ENCODE results near the gene CLNS1A.

DNA sequence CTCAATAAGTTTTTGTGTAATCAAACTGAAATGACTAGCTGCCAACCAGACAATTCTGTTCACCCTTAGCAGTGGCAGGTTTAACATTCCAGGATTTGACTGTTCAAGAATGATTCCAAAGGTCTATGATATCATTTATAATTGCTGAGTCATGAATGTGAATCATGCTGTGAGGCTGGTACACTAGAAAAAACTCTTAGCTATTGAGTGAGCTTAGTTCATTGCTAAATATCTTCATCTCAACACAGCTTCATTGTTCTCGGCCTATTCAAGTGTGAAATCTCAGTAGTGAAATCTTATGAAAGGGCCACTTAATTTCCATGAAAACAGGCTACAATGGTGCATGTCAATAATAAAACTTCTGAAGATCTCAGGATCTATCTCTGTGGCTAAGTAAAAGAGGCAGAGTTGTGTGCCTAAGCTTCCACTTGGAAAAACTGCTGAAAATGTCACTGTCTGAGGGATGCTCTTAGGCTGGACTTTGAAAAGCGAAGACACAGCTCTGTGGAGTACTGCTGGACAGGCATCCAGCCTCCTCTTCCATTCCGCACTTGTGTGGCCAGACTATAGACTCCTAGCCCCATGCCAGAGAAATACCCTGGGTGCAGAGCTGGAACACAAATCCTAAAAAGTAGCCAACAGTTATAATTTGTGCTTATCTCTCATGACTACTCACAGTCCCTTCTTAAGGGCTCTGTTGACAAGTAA lies 35.1 kb downstream of the CLNS1A start:
- TF ChIP-seq, protein P1, sequence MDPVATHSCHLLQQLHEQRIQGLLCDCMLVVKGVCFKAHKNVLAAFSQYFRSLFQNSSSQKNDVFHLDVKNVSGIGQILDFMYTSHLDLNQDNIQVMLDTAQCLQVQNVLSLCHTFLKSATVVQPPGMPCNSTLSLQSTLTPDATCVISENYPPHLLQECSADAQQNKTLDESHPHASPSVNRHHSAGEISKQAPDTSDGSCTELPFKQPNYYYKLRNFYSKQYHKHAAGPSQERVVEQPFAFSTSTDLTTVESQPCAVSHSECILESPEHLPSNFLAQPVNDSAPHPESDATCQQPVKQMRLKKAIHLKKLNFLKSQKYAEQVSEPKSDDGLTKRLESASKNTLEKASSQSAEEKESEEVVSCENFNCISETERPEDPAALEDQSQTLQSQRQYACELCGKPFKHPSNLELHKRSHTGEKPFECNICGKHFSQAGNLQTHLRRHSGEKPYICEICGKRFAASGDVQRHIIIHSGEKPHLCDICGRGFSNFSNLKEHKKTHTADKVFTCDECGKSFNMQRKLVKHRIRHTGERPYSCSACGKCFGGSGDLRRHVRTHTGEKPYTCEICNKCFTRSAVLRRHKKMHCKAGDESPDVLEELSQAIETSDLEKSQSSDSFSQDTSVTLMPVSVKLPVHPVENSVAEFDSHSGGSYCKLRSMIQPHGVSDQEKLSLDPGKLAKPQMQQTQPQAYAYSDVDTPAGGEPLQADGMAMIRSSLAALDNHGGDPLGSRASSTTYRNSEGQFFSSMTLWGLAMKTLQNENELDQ (CRISPR knock-in tag; IDR thresholded peaks at IDR 0.05; ENCODE audit: borderline replicate concordance), result no peak
- TF ChIP-seq, protein P2, sequence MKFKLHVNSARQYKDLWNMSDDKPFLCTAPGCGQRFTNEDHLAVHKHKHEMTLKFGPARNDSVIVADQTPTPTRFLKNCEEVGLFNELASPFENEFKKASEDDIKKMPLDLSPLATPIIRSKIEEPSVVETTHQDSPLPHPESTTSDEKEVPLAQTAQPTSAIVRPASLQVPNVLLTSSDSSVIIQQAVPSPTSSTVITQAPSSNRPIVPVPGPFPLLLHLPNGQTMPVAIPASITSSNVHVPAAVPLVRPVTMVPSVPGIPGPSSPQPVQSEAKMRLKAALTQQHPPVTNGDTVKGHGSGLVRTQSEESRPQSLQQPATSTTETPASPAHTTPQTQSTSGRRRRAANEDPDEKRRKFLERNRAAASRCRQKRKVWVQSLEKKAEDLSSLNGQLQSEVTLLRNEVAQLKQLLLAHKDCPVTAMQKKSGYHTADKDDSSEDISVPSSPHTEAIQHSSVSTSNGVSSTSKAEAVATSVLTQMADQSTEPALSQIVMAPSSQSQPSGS (CRISPR knock-in tag; IDR thresholded peaks at IDR 0.05), result no peak
- no peak for TF ChIP-seq SP2 (IDR thresholded peaks at IDR 0.05; ENCODE audit: extremely low read depth, low read depth, low read length, poor library complexity, severe bottlenecking)
- TF ChIP-seq EZH2 (IDR thresholded peaks at IDR 0.05; ENCODE audit: borderline replicate concordance, low read depth, low read length), result no peak
- TF ChIP-seq, protein P3, sequence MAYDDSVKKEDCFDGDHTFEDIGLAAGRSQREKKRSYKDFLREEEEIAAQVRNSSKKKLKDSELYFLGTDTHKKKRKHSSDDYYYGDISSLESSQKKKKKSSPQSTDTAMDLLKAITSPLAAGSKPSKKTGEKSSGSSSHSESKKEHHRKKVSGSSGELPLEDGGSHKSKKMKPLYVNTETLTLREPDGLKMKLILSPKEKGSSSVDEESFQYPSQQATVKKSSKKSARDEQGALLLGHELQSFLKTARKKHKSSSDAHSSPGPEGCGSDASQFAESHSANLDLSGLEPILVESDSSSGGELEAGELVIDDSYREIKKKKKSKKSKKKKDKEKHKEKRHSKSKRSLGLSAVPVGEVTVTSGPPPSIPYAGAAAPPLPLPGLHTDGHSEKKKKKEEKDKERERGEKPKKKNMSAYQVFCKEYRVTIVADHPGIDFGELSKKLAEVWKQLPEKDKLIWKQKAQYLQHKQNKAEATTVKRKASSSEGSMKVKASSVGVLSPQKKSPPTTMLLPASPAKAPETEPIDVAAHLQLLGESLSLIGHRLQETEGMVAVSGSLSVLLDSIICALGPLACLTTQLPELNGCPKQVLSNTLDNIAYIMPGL (CRISPR knock-in tag; IDR thresholded peaks at IDR 0.05), result no peak
- TF ChIP-seq POLR2A (conservative IDR thresholded peaks at IDR 0.05), result no peak
- no peak for TF ChIP-seq TEAD1 (CRISPR knock-in tag; IDR thresholded peaks at IDR 0.05)
- TF ChIP-seq, protein P4, sequence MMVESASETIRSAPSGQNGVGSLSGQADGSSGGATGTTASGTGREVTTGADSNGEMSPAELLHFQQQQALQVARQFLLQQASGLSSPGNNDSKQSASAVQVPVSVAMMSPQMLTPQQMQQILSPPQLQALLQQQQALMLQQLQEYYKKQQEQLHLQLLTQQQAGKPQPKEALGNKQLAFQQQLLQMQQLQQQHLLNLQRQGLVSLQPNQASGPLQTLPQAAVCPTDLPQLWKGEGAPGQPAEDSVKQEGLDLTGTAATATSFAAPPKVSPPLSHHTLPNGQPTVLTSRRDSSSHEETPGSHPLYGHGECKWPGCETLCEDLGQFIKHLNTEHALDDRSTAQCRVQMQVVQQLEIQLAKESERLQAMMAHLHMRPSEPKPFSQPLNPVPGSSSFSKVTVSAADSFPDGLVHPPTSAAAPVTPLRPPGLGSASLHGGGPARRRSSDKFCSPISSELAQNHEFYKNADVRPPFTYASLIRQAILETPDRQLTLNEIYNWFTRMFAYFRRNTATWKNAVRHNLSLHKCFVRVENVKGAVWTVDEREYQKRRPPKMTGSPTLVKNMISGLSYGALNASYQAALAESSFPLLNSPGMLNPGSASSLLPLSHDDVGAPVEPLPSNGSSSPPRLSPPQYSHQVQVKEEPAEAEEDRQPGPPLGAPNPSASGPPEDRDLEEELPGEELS (CRISPR knock-in tag; IDR thresholded peaks at IDR 0.05; ENCODE audit: borderline replicate concordance), result no peak
- TF ChIP-seq CHD2 (IDR thresholded peaks at IDR 0.05; ENCODE audit: low read depth, low read length), result no peak
- TF ChIP-seq, protein P5, sequence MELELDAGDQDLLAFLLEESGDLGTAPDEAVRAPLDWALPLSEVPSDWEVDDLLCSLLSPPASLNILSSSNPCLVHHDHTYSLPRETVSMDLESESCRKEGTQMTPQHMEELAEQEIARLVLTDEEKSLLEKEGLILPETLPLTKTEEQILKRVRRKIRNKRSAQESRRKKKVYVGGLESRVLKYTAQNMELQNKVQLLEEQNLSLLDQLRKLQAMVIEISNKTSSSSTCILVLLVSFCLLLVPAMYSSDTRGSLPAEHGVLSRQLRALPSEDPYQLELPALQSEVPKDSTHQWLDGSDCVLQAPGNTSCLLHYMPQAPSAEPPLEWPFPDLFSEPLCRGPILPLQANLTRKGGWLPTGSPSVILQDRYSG (tag; conservative IDR thresholded peaks at IDR 0.05; ENCODE audit: low read depth), result no peak

Measured in K562 (cell line).